Measurements from ENCODE around the gene JARID2.
A peak's percentile ranks its signal among the peaks of the same experiment; 100 is the strongest.

JARID2 gene

DNA sequence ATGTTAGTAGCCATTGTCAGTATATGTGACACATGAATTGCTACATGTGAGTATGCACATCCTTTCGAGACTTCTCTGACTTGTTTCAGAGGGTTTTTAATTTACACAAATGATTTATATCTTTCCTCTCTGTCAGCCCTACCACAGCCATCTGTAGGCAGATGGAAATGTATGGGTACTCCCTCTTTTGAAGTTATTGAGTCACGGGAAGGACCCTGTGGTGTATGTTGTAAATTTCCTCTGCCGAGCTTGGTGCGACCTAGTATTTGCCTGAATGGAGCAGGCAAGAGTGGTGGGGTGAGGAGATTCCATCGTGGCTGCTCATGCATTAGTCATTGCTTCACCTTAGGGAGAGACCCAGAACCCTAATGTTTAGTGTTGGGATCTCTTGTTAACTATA lies 171.9 kb downstream of the JARID2 start:
- H3K9me3 ChIP-seq (ENCODE audit: insufficient read depth, low read depth, low read length) = peaks cover 8% of the 10 kb centered on the region; the same call in 1 of the 2 replicates
- WGBS = 89% methylated on average over 5 of the region's 5 CpGs
- H3K36me3 ChIP-seq (ENCODE audit: insufficient read depth, low read length) = peaks cover 39% of the 10 kb centered on the region
- no peak overlapping the region for H3K27ac ChIP-seq (ENCODE audit: low read depth, low read length)
- no peaks in the 10 kb centered on the region for H3K27me3 ChIP-seq (ENCODE audit: insufficient read depth, low read length)
- no peak overlapping the region for H3K9ac ChIP-seq (ENCODE audit: low read depth, low read length)
- peaks cover 44% of the 10 kb centered on the region for H3K4me1 ChIP-seq (ENCODE audit: insufficient read depth, low read length)
- no peak overlapping the region for H3K4me3 ChIP-seq (ENCODE audit: low read length)

DNA sequence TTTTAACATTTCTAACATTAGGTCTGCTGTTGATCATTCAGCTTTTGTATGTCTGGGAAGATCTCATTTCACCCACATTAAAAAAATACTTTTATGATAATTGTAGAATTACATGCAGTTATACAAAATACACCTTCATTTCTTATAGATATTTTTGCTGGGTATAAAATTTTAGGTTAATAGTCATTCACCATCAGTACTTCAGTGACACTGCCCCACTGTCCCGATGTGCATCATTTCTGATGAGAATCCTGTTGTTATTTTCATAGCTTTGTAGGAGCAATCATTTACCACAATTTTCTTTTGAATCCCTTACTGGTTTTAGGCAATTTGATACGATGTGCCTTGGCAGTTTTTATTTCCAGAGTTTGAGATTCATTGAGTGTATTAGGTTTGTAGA lies 173.6 kb downstream of the JARID2 start:
- Histone ChIP-seq H3K27me3 (ENCODE audit: insufficient read depth, low read length) (no peaks in the 10 kb centered on the region), H3K27ac (ENCODE audit: low read depth, low read length) (no peak overlapping the region), H3K4me3 (ENCODE audit: low read length) (no peak overlapping the region), H3K36me3 (ENCODE audit: insufficient read depth, low read length) (peaks cover 25% of the 10 kb centered on the region), H3K9me3 (ENCODE audit: insufficient read depth, low read depth, low read length) (peaks cover 8% of the 10 kb centered on the region; the same call in 1 of the 2 replicates), H3K9ac (ENCODE audit: low read depth, low read length) (no peak overlapping the region), H3K4me1 (ENCODE audit: insufficient read depth, low read length) (peaks cover 29% of the 10 kb centered on the region)
- WGBS = 100% methylated on average over 2 of the region's 2 CpGs

DNA sequence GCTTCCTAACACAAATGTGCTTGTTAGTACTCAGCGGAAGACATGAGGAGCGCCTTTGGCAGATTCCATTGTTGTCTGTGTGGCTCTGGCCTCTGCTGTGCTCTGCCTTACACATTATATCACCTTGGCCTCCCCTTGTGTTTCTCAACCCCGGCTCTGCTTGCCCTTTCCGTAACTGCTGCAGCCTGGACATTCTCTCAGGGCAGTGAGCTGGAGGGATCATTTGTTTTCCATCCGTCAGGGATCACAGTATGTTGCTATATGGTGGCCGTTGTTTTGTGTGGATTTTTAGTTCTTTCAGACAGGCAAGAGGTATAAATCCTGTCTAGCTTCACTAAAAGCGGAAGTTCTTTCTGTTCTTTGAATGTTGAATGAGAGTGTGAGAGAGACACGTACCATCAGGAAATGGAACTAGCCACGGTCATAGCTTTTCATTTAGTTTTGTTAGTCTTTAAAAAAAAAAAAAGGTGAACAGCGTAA lies 175.1 kb downstream of the JARID2 start:
- Histone ChIP-seq H3K4me1 (ENCODE audit: insufficient read depth, low read length) (peaks cover 42% of the 10 kb centered on the region), H3K9me3 (ENCODE audit: insufficient read depth, low read depth, low read length) (peaks cover 8% of the 10 kb centered on the region; the same call in 1 of the 2 replicates), H3K9ac (ENCODE audit: low read depth, low read length) (no peak overlapping the region), H3K36me3 (ENCODE audit: insufficient read depth, low read length) (peaks cover 25% of the 10 kb centered on the region), H3K27me3 (ENCODE audit: insufficient read depth, low read length) (no peaks in the 10 kb centered on the region), H3K4me3 (ENCODE audit: low read length) (no peak overlapping the region), H3K27ac (ENCODE audit: low read depth, low read length) (no peak overlapping the region)
- 90% methylated on average over 10 of the region's 10 CpGs for WGBS

DNA sequence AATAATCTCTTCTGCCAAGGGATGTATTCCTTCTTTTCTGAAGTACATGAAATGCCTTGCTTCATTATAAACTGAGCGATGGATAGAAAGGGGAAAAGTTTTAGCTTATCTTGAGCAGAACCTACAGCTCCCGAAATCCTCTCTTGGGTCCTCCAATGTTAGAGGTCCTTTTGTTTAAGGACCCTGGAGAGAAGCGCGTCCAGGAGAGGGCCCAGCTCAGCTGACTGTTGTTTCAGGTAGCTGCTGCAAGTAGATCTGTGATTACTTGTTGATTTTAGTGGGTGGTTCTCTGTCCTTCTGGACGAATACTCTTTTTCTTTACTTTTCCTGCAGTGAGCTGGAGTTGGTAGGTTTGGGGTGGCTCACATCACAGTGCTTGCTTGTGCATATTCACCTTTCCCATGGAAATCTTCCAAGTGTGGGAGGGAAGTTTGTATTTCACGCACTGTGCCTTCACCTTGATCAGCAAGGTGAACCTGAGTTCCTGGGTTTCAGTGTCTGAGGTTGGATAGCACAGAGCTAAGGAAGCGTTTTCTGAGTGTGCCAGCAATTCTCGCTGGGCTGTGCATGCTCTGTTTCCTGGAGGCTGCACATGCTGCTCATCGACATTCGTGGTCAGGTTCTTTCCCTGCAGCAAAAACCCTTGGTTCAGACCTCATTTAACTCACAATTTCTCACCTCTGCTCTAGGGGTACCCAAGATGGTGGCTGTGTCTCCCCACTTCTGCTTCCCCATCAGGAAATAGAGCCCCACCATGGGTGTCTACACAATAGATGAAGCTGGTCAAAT lies 176.3 kb downstream of the JARID2 start:
- 93% methylated on average over 10 of the region's 10 CpGs for WGBS
- H3K36me3 ChIP-seq (ENCODE audit: insufficient read depth, low read length) = peaks cover 20% of the 10 kb centered on the region
- H3K27me3 ChIP-seq (ENCODE audit: insufficient read depth, low read length) = no peaks in the 10 kb centered on the region
- H3K9me3 ChIP-seq (ENCODE audit: insufficient read depth, low read depth, low read length) = peaks cover 8% of the 10 kb centered on the region; the same call in 1 of the 2 replicates
- peaks cover 53% of the 10 kb centered on the region for H3K4me1 ChIP-seq (ENCODE audit: insufficient read depth, low read length)
- H3K4me3 ChIP-seq (ENCODE audit: low read length) = no peak overlapping the region
- H3K9ac ChIP-seq (ENCODE audit: low read depth, low read length) = no peak overlapping the region
- H3K27ac ChIP-seq (ENCODE audit: low read depth, low read length) = no peak overlapping the region

DNA sequence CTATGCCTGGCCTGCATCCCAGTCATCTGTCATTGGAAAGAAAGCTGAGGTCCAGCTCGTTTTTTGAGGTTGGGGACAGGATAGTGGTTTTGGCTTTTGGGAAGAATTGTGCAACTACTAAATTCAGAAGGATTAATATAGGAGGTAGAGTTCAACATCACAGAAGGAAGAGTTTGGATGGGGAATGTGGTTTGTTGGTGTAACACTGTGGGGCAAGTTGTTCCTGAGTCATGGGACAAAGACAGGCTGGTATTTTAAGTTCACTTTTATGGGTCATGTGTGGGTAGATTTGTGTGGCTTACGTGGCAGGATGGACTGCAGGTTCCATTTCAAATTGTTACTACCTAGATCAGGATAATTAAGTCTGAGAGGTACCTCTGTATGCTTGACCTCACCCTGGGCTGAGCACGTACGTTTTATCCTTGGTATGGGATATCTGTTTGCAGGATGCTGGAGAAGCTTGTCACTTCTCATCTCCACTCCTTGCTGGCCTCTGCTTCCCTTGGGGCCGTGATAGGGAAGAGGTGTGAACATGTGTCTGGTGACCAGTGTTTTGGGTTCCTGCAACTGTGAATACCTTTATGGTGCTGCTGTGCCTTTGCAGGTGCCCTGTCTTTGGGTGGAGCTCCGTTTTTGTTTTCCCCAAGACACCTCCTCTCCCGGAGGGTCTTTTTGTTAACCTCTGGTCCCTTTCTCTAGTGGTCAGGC lies 177.6 kb downstream of the JARID2 start:
- H3K27ac ChIP-seq (ENCODE audit: low read depth, low read length) = no peak overlapping the region
- peaks cover 62% of the 10 kb centered on the region for H3K4me1 ChIP-seq (ENCODE audit: insufficient read depth, low read length)
- H3K9me3 ChIP-seq (ENCODE audit: insufficient read depth, low read depth, low read length) = peaks cover 8% of the 10 kb centered on the region; the same call in 1 of the 2 replicates
- peaks cover 19% of the 10 kb centered on the region for H3K36me3 ChIP-seq (ENCODE audit: insufficient read depth, low read length)
- H3K4me3 ChIP-seq (ENCODE audit: low read length) = no peak overlapping the region
- H3K9ac ChIP-seq (ENCODE audit: low read depth, low read length) = no peak overlapping the region
- WGBS = 89% methylated on average over 7 of the region's 7 CpGs
- H3K27me3 ChIP-seq (ENCODE audit: insufficient read depth, low read length) = no peaks in the 10 kb centered on the region

DNA sequence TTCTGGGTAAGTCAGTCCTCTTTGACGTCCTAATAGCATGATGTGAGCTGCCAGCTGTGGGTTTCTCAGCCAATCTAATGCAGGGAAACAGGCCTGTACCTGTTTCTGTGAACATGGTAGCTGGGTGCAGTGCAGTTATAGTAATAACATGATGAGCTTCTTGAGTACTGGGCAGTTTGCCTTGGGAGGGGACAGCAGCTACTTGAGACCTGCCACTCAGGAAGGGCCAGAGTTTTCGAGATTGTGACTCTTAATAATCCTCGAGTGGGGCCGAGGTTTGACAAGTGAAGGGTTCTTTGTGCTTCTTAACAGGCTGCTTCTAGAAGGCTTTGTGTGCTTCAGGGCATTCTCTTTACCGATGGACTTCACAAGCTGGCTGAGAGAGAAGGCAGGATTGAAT lies 180.1 kb downstream of the JARID2 start:
- Histone ChIP-seq H3K9me3 (ENCODE audit: insufficient read depth, low read depth, low read length) (no peaks in the 10 kb centered on the region), H3K36me3 (ENCODE audit: insufficient read depth, low read length) (peaks cover 9% of the 10 kb centered on the region; the same call in 1 of the 2 replicates), H3K9ac (ENCODE audit: low read depth, low read length) (no peak overlapping the region), H3K4me3 (ENCODE audit: low read length) (no peak overlapping the region), H3K4me1 (ENCODE audit: insufficient read depth, low read length) (peaks cover 71% of the 10 kb centered on the region), H3K27me3 (ENCODE audit: insufficient read depth, low read length) (no peaks in the 10 kb centered on the region), H3K27ac (ENCODE audit: low read depth, low read length) (0 out of 2 replicates have a peak overlapping the region, but pooled peaks have one; percentile 27)
- WGBS = 85% methylated on average over 5 of the region's 5 CpGs

DNA sequence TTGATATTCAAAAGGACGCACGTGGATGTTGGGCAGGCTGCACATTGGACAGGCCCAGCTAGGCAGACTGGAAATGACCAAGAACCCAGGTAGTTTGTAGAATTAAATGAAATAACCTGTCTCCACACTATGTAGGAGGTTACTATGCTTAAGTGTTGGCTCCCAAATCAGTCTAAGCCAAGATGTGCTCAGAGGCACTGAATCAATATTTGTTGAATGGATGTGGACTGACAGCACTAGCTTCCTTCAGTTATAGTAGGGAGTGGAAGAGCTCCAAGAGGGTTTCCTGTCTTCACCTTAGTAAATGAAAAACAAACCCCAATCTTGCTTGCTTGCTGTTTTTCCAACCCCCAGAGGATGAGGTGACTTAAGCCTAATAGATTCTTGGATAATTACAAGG lies 180.5 kb downstream of the JARID2 start:
- H3K9me3 ChIP-seq (ENCODE audit: insufficient read depth, low read depth, low read length) = no peaks in the 10 kb centered on the region
- H3K9ac ChIP-seq (ENCODE audit: low read depth, low read length) = no peak overlapping the region
- H3K36me3 ChIP-seq (ENCODE audit: insufficient read depth, low read length) = peaks cover 9% of the 10 kb centered on the region; the same call in 1 of the 2 replicates
- no peaks in the 10 kb centered on the region for H3K27me3 ChIP-seq (ENCODE audit: insufficient read depth, low read length)
- 89% methylated on average over 2 of the region's 2 CpGs for WGBS
- H3K4me1 ChIP-seq (ENCODE audit: insufficient read depth, low read length) = peaks cover 71% of the 10 kb centered on the region
- H3K4me3 ChIP-seq (ENCODE audit: low read length) = no peak overlapping the region
- H3K27ac ChIP-seq (ENCODE audit: low read depth, low read length) = no peak overlapping the region

DNA sequence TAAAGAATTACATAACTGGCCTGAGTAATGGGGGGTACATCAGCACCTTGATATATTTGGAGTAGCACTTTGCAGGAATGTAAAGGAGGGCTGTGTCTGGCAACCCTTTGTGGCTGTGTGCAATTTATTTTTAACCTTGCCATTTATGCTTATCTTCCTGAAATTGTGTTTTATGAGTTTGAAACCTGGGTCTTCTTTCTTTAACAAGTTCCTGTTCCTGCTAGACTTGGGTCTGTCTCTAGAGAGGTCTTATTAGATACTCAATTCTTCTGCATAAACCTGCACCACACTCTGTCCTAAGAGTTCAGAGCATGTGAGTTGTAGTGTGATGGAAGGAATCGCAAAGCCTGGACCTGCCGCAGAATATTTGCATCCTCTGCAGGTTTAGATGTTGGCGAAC lies 181.0 kb downstream of the JARID2 start:
- peaks cover 71% of the 10 kb centered on the region for H3K4me1 ChIP-seq (ENCODE audit: insufficient read depth, low read length)
- no peak overlapping the region for H3K27ac ChIP-seq (ENCODE audit: low read depth, low read length)
- H3K9ac ChIP-seq (ENCODE audit: low read depth, low read length) = no peak overlapping the region
- H3K27me3 ChIP-seq (ENCODE audit: insufficient read depth, low read length) = no peaks in the 10 kb centered on the region
- peaks cover 9% of the 10 kb centered on the region; the same call in 1 of the 2 replicates for H3K36me3 ChIP-seq (ENCODE audit: insufficient read depth, low read length)
- WGBS = 86% methylated on average over 3 of the region's 3 CpGs
- no peaks in the 10 kb centered on the region for H3K9me3 ChIP-seq (ENCODE audit: insufficient read depth, low read depth, low read length)
- no peak overlapping the region for H3K4me3 ChIP-seq (ENCODE audit: low read length)

DNA sequence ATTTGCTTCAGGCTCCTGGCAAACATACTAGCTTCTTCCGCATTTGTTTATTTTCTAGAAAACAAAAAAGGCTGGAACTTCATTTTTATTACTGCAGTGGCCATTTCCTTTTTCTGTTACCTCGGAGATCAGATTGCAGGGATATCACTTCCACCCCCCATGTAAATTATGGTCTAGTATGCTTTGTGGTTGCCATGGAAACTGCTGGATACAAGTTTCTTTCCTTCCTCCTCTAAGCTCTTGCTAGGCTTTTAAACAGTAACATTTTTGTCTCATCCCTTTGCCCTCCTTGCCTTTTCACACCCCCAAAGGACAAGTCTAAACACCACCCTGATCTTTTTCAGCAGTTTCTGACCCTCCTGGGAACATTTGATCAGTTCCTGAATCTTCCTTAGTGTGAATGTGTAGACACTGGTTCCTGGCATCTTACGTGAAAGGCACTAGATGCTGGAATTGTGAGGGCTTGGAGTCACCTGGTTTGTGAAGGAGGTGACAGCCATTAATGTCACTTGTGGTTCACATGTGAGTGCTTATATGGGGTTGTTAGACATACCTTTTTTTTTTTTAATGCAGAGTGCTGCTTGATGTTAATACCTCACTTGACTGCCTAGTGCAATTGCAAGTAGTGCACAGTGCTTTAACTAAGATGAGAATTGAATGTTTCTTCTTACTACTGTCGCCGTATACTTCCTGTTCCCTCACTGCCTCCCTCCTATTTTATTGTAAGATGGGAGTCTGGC lies 181.6 kb downstream of the JARID2 start:
- Histone ChIP-seq H3K9ac (ENCODE audit: low read depth, low read length) (no peak overlapping the region), H3K4me3 (ENCODE audit: low read length) (no peak overlapping the region), H3K9me3 (ENCODE audit: insufficient read depth, low read depth, low read length) (no peaks in the 10 kb centered on the region), H3K27me3 (ENCODE audit: insufficient read depth, low read length) (no peaks in the 10 kb centered on the region), H3K4me1 (ENCODE audit: insufficient read depth, low read length) (peaks cover 72% of the 10 kb centered on the region), H3K36me3 (ENCODE audit: insufficient read depth, low read length) (peaks cover 4% of the 10 kb centered on the region; the same call in 1 of the 2 replicates), H3K27ac (ENCODE audit: low read depth, low read length) (no peak overlapping the region)
- 95% methylated on average over 2 of the region's 5 CpGs for WGBS

DNA sequence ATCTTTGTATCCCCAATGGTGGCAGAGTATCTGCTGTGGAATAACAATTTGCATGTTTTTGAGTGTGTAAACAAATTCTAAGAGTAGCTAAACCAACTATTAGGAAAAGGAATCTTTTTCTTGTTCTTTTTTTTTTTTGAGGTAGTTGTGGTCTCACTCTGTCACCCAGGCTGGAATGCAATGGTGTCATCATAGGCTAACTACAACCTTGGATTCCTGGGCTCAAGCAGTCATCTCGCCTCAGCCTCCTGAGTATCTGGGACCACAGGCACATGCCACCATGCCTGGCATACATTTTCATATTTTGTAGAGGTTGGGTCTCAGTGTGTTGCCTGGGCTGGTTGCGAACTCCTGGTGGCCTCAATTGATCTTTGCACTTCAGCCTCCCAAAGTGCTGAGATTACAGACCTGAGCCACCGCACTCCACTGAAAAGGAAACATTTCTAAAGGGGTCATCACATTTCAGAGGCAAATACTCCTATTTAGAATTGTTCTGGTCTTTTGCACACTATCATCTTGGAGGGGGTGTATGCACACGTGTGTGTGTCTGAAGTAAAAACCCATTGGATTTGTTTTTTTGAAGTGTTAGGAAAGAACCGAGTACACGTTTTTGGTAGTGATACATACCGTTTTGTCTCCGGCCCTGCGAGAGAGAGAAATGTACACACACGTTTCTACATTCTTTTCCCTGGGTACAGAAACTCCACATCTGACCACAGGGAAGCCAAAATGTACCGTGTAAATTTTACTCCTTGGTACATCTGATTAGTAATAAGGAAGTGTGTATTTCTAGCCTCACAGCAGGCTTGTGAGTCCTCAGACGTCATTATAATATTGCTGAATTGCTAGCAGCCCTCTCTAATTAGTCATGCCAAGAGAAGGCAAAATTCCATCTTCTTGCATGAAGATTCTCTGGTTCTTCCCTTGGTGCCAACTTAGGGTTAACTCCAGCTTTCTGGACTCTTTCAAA lies 183.6 kb downstream of the JARID2 start:
- Histone ChIP-seq H3K4me3 (ENCODE audit: low read length) (no peak overlapping the region), H3K27ac (ENCODE audit: low read depth, low read length) (0 out of 2 replicates have a peak overlapping the region, but pooled peaks have one; percentile 9), H3K9ac (ENCODE audit: low read depth, low read length) (no peak overlapping the region), H3K27me3 (ENCODE audit: insufficient read depth, low read length) (no peaks in the 10 kb centered on the region), H3K4me1 (ENCODE audit: insufficient read depth, low read length) (peaks cover 91% of the 10 kb centered on the region), H3K36me3 (ENCODE audit: insufficient read depth, low read length) (peaks cover 4% of the 10 kb centered on the region; the same call in 1 of the 2 replicates), H3K9me3 (ENCODE audit: insufficient read depth, low read depth, low read length) (no peaks in the 10 kb centered on the region)
- 87% methylated on average over 12 of the region's 12 CpGs for WGBS

All from HUES64 (cell line).